Heart right ventricle (tissue), 16 donors: ENCODE data around the gene CYSRT1. TPM values are rescaled to one million over a fixed set of nuclear protein-coding genes. Genes with fewer than 3 reads are reported as not detected.
A peak's percentile ranks its signal among the peaks of the same experiment; 100 is the strongest.

Source experiments
- ATAC-seq, 8 donors: fragments of 200-7000 bp; cut with Tn5 transposase; one replicate each; pipeline ENCODE4 v1.9.1; 2020; ENCODE audit warnings: mild to moderate bottlenecking in 8 of 8, moderate library complexity in 8 of 8, moderate number of reproducible peaks in 1 of 8
- DNase-seq, 2 donors: peaks; one replicate each; pipeline ENCODE4 v3.0.0-alpha.2; 2020
- H3K27ac ChIP-seq, 10 donors: fragments of 200-600 bp; sonication (generic) in 2 of 10; one replicate each; pipeline versions ENCODE4 v1.5.0 to v1.8.0; 2020 to 2022; ENCODE audit warnings: mild to moderate bottlenecking in 3 of 10
- H3K27me3 ChIP-seq, 7 donors: fragments of 200-600 bp; one replicate each; pipeline ENCODE4 v1.8.0; 2021 to 2022; ENCODE audit warnings: mild to moderate bottlenecking in 2 of 7
- H3K36me3 ChIP-seq, 9 donors: fragments of 200-600 bp; sonication (generic) in 1 of 9; one replicate each; pipeline versions ENCODE4 v1.5.0 to v1.8.0; 2020 to 2022; ENCODE audit warnings: mild to moderate bottlenecking in 2 of 9
- H3K4me1 ChIP-seq, 9 donors: fragments of 200-600 bp; sonication (generic) in 1 of 9; one replicate each; pipeline versions ENCODE4 v1.5.0 to v1.8.0; 2020 to 2022; ENCODE audit warnings: mild to moderate bottlenecking in 4 of 9
- H3K4me3 ChIP-seq, 10 donors: fragments of 200-600 bp; sonication (generic) in 2 of 10; one replicate each; pipeline versions ENCODE4 v1.5.0 to v1.8.0; 2020 to 2022; ENCODE audit warnings: mild to moderate bottlenecking in 7 of 10, moderate library complexity in 2 of 10
- H3K9me3 ChIP-seq, 11 donors: fragments of 200-600 bp in 10 of 11; sonication (generic) in 2 of 11; one replicate each; pipeline versions ENCODE4 v1.5.0 to v1.8.0; 2013 to 2022; ENCODE audit warnings: mild to moderate bottlenecking in 2 of 11, control low read depth in 1 of 11, moderate library complexity in 1 of 11
- CTCF ChIP-seq, 9 donors: fragments of 200-600 bp; sonication (generic) in 2 of 9; IDR thresholded peaks; one replicate each; pipeline versions ENCODE4 v1.5.0 to v1.8.0; 2021 to 2022; ENCODE audit warnings: antibody characterized with exemption in 9 of 9, mild to moderate bottlenecking in 5 of 9, moderate library complexity in 1 of 9
- WGBS, 2 donors: extraction: QIAGEN DNeasy Blood & Tissue Kit; methylation state at CpG; one replicate each; pipeline ENCODE4 v1.1.7; 2013; ENCODE audit warnings: inconsistent platforms in 1 of 2; 5-methylcytosine and 5-hydroxymethylcytosine counted together
- intact Hi-C, 10 donors: fragments of 100-400 bp; cut with DNase I; formaldehyde crosslinking; loops; one replicate each; pipeline versions ENCODE4 v1.11.1 to v1.14.2; 2022
- polyA plus RNA-seq, 2 donors: library from polyadenylated mRNA; stranded (reverse); fragments of 200-250 nt; gene quantifications; one replicate each; pipeline ENCODE4 v1.2.3, GENCODE V29; 2013
- total RNA-seq, 10 donors: library from RNA; stranded (reverse); fragmentation: NEBNext Ultra II Directional in 3 of 10; extraction: Animal tissue kit (Norgen Biotek cat#: 25700) in 3 of 10; gene quantifications; one replicate each; pipeline versions ENCODE4 v1.2.1 to v1.2.4, GENCODE V29; 2021 to 2023
- donor health status: Arrhythmogenic right ventricular cardiomyopathy.
- donor health status: ischemic (EF 13 %, LVEDD 7.1; RV severe dilation, severe dysfunction).
- donor health status: healthy with polysubstance abuse.
- donor health status: DM: no; HTN: yes; CAD: no.
- donor health status: DM: no; HTN: no; CAD: no.
- donor health status: ischemic (EF 25% LVEDD 6.9; RV normal size, moderate dysfunction).
- donor health status: ischemic (EF 25% LVEDD 5.7; RV mildly dilated, moderate dysfunction).
- donor health status: healthy.
- donor health status: DM: yes; HTN: yes; CAD: no.
- donor health status: Ischemic cardiomyopathy.
- donor health status: ischemic (EF 35%, LVEDD 5.7; RV mildly dilated, moderate dysfunction).
- donor health status: nonischemic (EF 11% LVEDD 7.7; RV severe dilation, severe dysfunction).
- donor health status: DM: yes; HTN: yes; CAD: no.
- donor health status: PGD.
- donor health status: ischemic (EF 29% LVEDD 5.4; RV normal size, mild dysfunction).
- donor health status: nonischemic (EF 23%, LVEDD 6.1; RV moderate dilation, normal function).

CYSRT1 gene
- total and polyA plus RNA-seq, 12 donors, result 0.19 to 0.71 (median 0.37) TPM; not detected in 4

DNA sequence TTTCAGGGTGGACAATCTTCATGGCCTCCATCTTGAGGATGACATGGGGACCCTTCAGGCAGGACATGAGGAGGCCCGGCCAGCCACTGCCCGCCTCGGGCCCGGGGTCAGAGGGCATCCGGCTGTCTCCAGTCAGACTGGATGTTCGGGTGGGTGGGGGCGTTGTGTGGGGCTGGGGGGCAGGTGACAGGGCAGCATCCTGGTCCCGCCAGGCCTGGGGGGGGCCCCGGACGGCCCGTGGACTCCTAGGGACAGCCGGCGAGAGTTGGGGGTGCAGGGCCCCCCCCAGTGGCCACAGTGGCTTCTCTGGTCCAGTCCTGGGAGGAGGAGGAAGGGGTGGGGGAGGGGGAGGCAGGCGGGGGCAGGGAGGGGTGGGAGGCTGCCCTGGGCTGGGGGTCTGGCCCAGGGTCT is 3.9 kb upstream of the CYSRT1 start:
- no peak for DNase-seq
- Histone ChIP-seq H3K36me3 (peaks cover 0 to 7% (median 0%) of the 10 kb centered on the region in 9 donors), H3K27me3 (peaks cover 0 to 5% (median 0%) of the 10 kb centered on the region in 7 donors), H3K9me3 (no peaks in the 10 kb centered on the region), H3K4me3 (peak overlapping the region in 9 of 10 donors; percentile 30 to 64 (median 51)), H3K4me1 (peaks cover 17 to 55% (median 37%) of the 10 kb centered on the region in 9 donors), H3K27ac (peak overlapping the region in 8 of 10 donors; percentile 36 to 78 (median 62))
- TF ChIP-seq CTCF (IDR thresholded peaks at IDR 0.05), result no peak
- 71 to 72% methylated on average over 8 to 14 of the region's 14 CpGs for WGBS, 2 donors
- intact Hi-C loops, result loop anchor here in 2 of 10 donors (5.0 kb wide), 1 partner anchor 34 kb away; the partner anchor contains the start of genes ANAPC2 (in 2 of the 2) and SSNA1 (in 2 of the 2)
- no peak for ATAC-seq

DNA sequence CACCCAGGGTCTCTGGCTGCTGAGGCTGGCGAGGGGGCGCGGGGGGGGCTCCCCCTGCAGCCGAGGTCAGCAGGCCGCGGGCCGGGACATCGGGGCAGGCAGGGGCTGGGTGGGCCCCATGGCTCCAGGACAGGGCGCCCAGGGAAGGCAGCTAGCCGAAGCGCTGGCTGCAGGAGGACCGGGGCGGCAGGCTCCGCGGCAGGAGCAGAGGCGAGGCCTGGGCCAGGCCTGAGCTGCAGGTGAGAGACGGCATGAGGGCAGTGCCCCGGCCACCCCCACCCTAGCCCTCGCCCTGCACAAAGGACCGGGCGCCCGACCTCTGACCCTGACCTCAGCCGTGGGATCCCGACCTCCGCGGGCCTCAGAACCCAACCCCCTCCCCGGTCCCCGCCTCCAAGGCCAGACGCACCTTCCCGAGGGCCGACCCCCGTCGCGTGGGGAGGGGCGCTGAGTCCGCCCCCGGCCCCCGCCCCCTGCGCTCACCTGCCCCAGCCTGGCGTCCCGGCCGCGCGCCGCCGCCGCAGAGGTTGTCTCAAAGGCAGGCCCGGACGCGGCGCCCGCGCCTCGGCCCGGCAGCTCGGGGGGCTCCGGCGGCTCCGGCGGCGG is 3.4 kb upstream of the CYSRT1 start:
- H3K27me3 ChIP-seq, result peaks cover 0 to 5% (median 0%) of the 10 kb centered on the region in 7 donors
- peaks cover 17 to 54% (median 37%) of the 10 kb centered on the region in 9 donors for H3K4me1 ChIP-seq
- WGBS, 2 donors, result 6% methylated on average over 54 to 61 of the region's 61 CpGs
- no peaks in the 10 kb centered on the region for H3K9me3 ChIP-seq
- H3K4me3 ChIP-seq, result peak overlapping the region; percentile 18 to 64 (median 50)
- H3K36me3 ChIP-seq, result peaks cover 0 to 2% (median 0%) of the 10 kb centered on the region in 9 donors
- intact Hi-C loops, result loop anchor here in 6 of 10 donors (2.0 to 5.0 kb wide), 4 partner anchors 19 to 34 kb away; partner anchors contain the start of genes ANAPC2 (in 5 of the 6), SSNA1 (in 5 of the 6), TPRN (in 1 of the 6) and TUBB4B (in 1 of the 6)
- H3K27ac ChIP-seq, result peak overlapping the region in 9 of 10 donors; percentile 36 to 78 (median 62)
- ATAC-seq (no peak), DNase-seq (no peak)
- TF ChIP-seq CTCF (IDR thresholded peaks at IDR 0.05), result no peak

GRCh38 chr9:137222190-137223077 is 2.5 kb upstream of the CYSRT1 start, which contains the start of gene RNF208:
Gene RNF208 (minus strand): TSS chr9:137222240. CDS start chr9:137221212, 1,028 bp downstream.
- H3K4me3 ChIP-seq, result peak within 1 kb of the TSS; percentile 44 to 94 (median 71)
- peaks cover 17 to 52% (median 37%) of the 10 kb centered on the region in 9 donors for H3K4me1 ChIP-seq
- no peaks in the 10 kb centered on the region for H3K36me3 ChIP-seq
- ATAC-seq, result peak; percentile 1 to 12 (median 3)
- H3K9me3 ChIP-seq, result no peaks in the 10 kb centered on the region
- H3K27ac ChIP-seq, result peak within 1 kb of the TSS; percentile 70 to 96 (median 92)
- peak in 1 of 2 donors; percentile 45 for DNase-seq
- peaks cover 0 to 5% (median 0%) of the 10 kb centered on the region in 7 donors for H3K27me3 ChIP-seq
- intact Hi-C loops, result loop anchor here in 7 of 10 donors (1.0 to 5.0 kb wide), 5 partner anchors 18 to 35 kb away; partner anchors contain the start of genes ANAPC2 (in 6 of the 7), SSNA1 (in 6 of the 7), TPRN (in 1 of the 7) and TUBB4B (in 1 of the 7)
- 5% methylated on average over 57 to 81 of the region's 88 CpGs for WGBS, 2 donors
- TF ChIP-seq CTCF (IDR thresholded peaks at IDR 0.05), result peak in 1 of 9 donors; percentile 5
